Omental fat pad (tissue), 4 donors: Measurements from ENCODE around the gene PLCXD1. TPM values are rescaled to one million over a fixed set of nuclear protein-coding genes. Genes with fewer than 3 reads are reported as not detected.
"Not testable (repeated sequence)": the region's sequence is repeated elsewhere in the genome, so short reads cannot be mapped to it uniquely, and the experiment has no call there.

Experiments
- ATAC-seq: fragments of 150-250 bp; one replicate; pipeline ENCODE4 v1.9.1; 2016; ENCODE audit warnings: mild to moderate bottlenecking, moderate library complexity; ENCODE audit not compliant: low FRiP score
- DNase-seq: peaks from one replicate; pipeline ENCODE4 v3.0.0-alpha.2; 2019; ENCODE audit warnings: low spot score
- CTCF ChIP-seq, 3 donors: fragments of 450-650 bp; IDR thresholded peaks; one replicate each; pipeline ENCODE4 v1.5.1; 2016 to 2017; ENCODE audit warnings: antibody characterized with exemption in 3 of 3, mild to moderate bottlenecking in 3 of 3, moderate library complexity in 2 of 3
- total RNA-seq, 4 donors: library from RNA; depleted of rRNA; stranded (reverse); fragments of >200 nt; gene quantifications; one replicate each; pipeline ENCODE4 v1.1.0, GENCODE V29; 2016

Gene PLCXD1
- total RNA-seq, 4 donors from 2014 or later: 12.8 to 32.3 (median 21.9) TPM

- no peak for ATAC-seq
- DNase-seq: no peak
- no peak for TF ChIP-seq CTCF (IDR thresholded peaks at IDR 0.05)
Measured at GRCh38 chrX:267771-268261, 13.4 kb upstream of the PLCXD1 start.

GRCh38 chrX:270848-271367 lies 10.3 kb upstream of the PLCXD1 start:
- DNase-seq (no peak), ATAC-seq (no peak)
- TF ChIP-seq CTCF (IDR thresholded peaks at IDR 0.05): no peak

- no peak for ATAC-seq
- DNase-seq: no peak
- TF ChIP-seq CTCF (IDR thresholded peaks at IDR 0.05): no peak
Measured at GRCh38 chrX:274904-275475, 6.2 kb upstream of the PLCXD1 start.

- DNase-seq (no peak), ATAC-seq (peak; percentile 37)
- no peak for TF ChIP-seq CTCF (IDR thresholded peaks at IDR 0.05)
Measured at GRCh38 chrX:275476-275966, 5.7 kb upstream of the PLCXD1 start.

- ATAC-seq: peak; percentile 73
- TF ChIP-seq CTCF (IDR thresholded peaks at IDR 0.05): no peak
- peak; percentile 58 for DNase-seq
Measured at GRCh38 chrX:275967-276580, 5.1 kb upstream of the PLCXD1 start.

GRCh38 chrX:276581-277201 lies 4.5 kb upstream of the PLCXD1 start:
- TF ChIP-seq CTCF (IDR thresholded peaks at IDR 0.05): no peak
- ATAC-seq (peak; percentile 78), DNase-seq (no peak)

GRCh38 chrX:279757-280604 lies 1.2 kb upstream of the PLCXD1 start:
- not testable (repeated sequence) for DNase-seq, ATAC-seq

- not testable (repeated sequence) for ATAC-seq, DNase-seq
Measured at GRCh38 chrX:280722-281121, 459 bp upstream of the PLCXD1 start.

- not testable (repeated sequence) for DNase-seq
Measured at GRCh38 chrX:282000-282681, 960 bp downstream of the PLCXD1 start.

More at GRCh38 chrX:282000-282681, 960 bp downstream of the PLCXD1 start:
- not testable (repeated sequence) for ATAC-seq
